ENCODE results near the gene OXNAD1. TPM values are rescaled to one million over a fixed set of nuclear protein-coding genes. Genes with fewer than 3 reads are reported as not detected.
"Not testable (repeated sequence)": the region's sequence is repeated elsewhere in the genome, so short reads cannot be mapped to it uniquely, and the experiment has no call there.

OXNAD1 gene
- total RNA-seq, 1 donor from 2014 or later = 28.7 TPM

- Histone ChIP-seq H2AFZ (replicated peaks) (no peak overlapping the region), H3F3A (ENCODE audit: low read depth) (no peaks in the 10 kb centered on the region), H3K27ac (no peak overlapping the region), H3K4me1 (no peaks in the 10 kb centered on the region), H3K9ac (no peak overlapping the region), H3K4me3 (no peak overlapping the region), H3K4me2 (no peak overlapping the region), H3K27me3 (no peaks in the 10 kb centered on the region), H3K36me3 (no peaks in the 10 kb centered on the region), H3K9me3 (ENCODE audit: low read depth) (no peaks in the 10 kb centered on the region), H3K79me2 (ENCODE audit: low read depth) (no peaks in the 10 kb centered on the region), H4K20me1 (ENCODE audit: low read depth) (no peaks in the 10 kb centered on the region)
- no peak overlapping the region for H3K4me3 Mint-ChIP-seq
- peaks cover 10% of the 10 kb centered on the region for H3K36me3 Mint-ChIP-seq
- DNase-seq (ENCODE audit: low spot score) = no peak
- no peaks in the 10 kb centered on the region for H3K4me1 Mint-ChIP-seq
- H3K27ac Mint-ChIP-seq = no peak overlapping the region
- no peaks in the 10 kb centered on the region for H3K9me3 Mint-ChIP-seq
- TF ChIP-seq CTCF (IDR thresholded peaks at IDR 0.05) = no peak
- TF ChIP-seq EZH2phosphoT487 (IDR thresholded peaks at IDR 0.05) = no peak
- no peak for TF ChIP-seq EZH2 (IDR thresholded peaks at IDR 0.05)
- H3K27me3 Mint-ChIP-seq (ENCODE audit: insufficient read depth, low read depth) = peaks cover 2% of the 10 kb centered on the region
Measured at GRCh38 chr3:16309558-16309957, 44.5 kb downstream of the OXNAD1 start.

- not testable (repeated sequence) for H3K79me2 ChIP-seq (ENCODE audit: low read depth); DNase-seq (ENCODE audit: low spot score); H3K27me3 ChIP-seq; H3K9me3 Mint-ChIP-seq; H3K4me3 Mint-ChIP-seq; H3K4me1 Mint-ChIP-seq; H3K4me1 ChIP-seq; H3K9me3 ChIP-seq (ENCODE audit: low read depth); H3K27me3 Mint-ChIP-seq (ENCODE audit: insufficient read depth, low read depth); H3F3A ChIP-seq (ENCODE audit: low read depth); H2AFZ ChIP-seq (replicated peaks); H3K27ac Mint-ChIP-seq; H3K4me2 ChIP-seq; H3K36me3 Mint-ChIP-seq; H4K20me1 ChIP-seq (ENCODE audit: low read depth); H3K36me3 ChIP-seq; H3K27ac ChIP-seq; H3K9ac ChIP-seq; H3K4me3 ChIP-seq
Measured at GRCh38 chr3:16310486-16310885, 45.5 kb downstream of the OXNAD1 start.

GRCh38 chr3:16311960-16312451, 47.0 kb downstream of the OXNAD1 start:
- Histone ChIP-seq H3K27ac (no peak overlapping the region), H3K4me3 (no peak overlapping the region), H3K79me2 (ENCODE audit: low read depth) (no peaks in the 10 kb centered on the region), H3K27me3 (no peaks in the 10 kb centered on the region), H3K36me3 (no peaks in the 10 kb centered on the region), H3F3A (ENCODE audit: low read depth) (no peaks in the 10 kb centered on the region), H3K4me2 (no peak overlapping the region), H3K9ac (no peak overlapping the region), H4K20me1 (ENCODE audit: low read depth) (no peaks in the 10 kb centered on the region), H3K9me3 (ENCODE audit: low read depth) (no peaks in the 10 kb centered on the region), H3K4me1 (no peaks in the 10 kb centered on the region), H2AFZ (replicated peaks) (no peak overlapping the region)
- Mint-ChIP-seq H3K27me3 (ENCODE audit: insufficient read depth, low read depth) (peaks cover 2% of the 10 kb centered on the region), H3K4me3 (no peak overlapping the region), H3K36me3 (peaks cover 9% of the 10 kb centered on the region), H3K4me1 (no peaks in the 10 kb centered on the region), H3K27ac (no peak overlapping the region), H3K9me3 (no peaks in the 10 kb centered on the region)
- TF ChIP-seq CTCF (IDR thresholded peaks at IDR 0.05) = no peak
- no peak for TF ChIP-seq EZH2 (IDR thresholded peaks at IDR 0.05)
- TF ChIP-seq EZH2phosphoT487 (IDR thresholded peaks at IDR 0.05) = no peak
- DNase-seq (ENCODE audit: low spot score) = no peak

- H3K79me2 ChIP-seq (ENCODE audit: low read depth) = no peaks in the 10 kb centered on the region
- no peak overlapping the region for H3K4me3 Mint-ChIP-seq
- H3K36me3 Mint-ChIP-seq = peaks cover 9% of the 10 kb centered on the region
- no peak for DNase-seq (ENCODE audit: low spot score)
- H3K9me3 Mint-ChIP-seq = no peaks in the 10 kb centered on the region
- no peak overlapping the region for H3K4me3 ChIP-seq
- H3K36me3 ChIP-seq = no peaks in the 10 kb centered on the region
- no peak overlapping the region for H2AFZ ChIP-seq (replicated peaks)
- no peak overlapping the region for H3K27ac Mint-ChIP-seq
- no peaks in the 10 kb centered on the region for H4K20me1 ChIP-seq (ENCODE audit: low read depth)
- no peak for TF ChIP-seq CTCF (IDR thresholded peaks at IDR 0.05)
- no peak for TF ChIP-seq EZH2 (IDR thresholded peaks at IDR 0.05)
- no peak for TF ChIP-seq EZH2phosphoT487 (IDR thresholded peaks at IDR 0.05)
- no peaks in the 10 kb centered on the region for H3K27me3 ChIP-seq
- H3K27me3 Mint-ChIP-seq (ENCODE audit: insufficient read depth, low read depth) = peaks cover 2% of the 10 kb centered on the region
- peaks cover 3% of the 10 kb centered on the region for H3K4me1 ChIP-seq
- H3F3A ChIP-seq (ENCODE audit: low read depth) = no peaks in the 10 kb centered on the region
- H3K27ac ChIP-seq = no peak overlapping the region
- H3K4me1 Mint-ChIP-seq = peaks cover 5% of the 10 kb centered on the region
- no peak overlapping the region for H3K4me2 ChIP-seq
- H3K9ac ChIP-seq = no peak overlapping the region
- no peaks in the 10 kb centered on the region for H3K9me3 ChIP-seq (ENCODE audit: low read depth)
Measured at GRCh38 chr3:16313886-16314645, 49.1 kb downstream of the OXNAD1 start.
